ENCODE data around the gene SLC22A12. TPM values are rescaled to one million over a fixed set of nuclear protein-coding genes. Genes with fewer than 3 reads are reported as not detected.

The SLC22A12 gene
- polyA plus RNA-seq, 1 of the 3 experiments (the other 2 are of a cell fraction) = not detected

DNA sequence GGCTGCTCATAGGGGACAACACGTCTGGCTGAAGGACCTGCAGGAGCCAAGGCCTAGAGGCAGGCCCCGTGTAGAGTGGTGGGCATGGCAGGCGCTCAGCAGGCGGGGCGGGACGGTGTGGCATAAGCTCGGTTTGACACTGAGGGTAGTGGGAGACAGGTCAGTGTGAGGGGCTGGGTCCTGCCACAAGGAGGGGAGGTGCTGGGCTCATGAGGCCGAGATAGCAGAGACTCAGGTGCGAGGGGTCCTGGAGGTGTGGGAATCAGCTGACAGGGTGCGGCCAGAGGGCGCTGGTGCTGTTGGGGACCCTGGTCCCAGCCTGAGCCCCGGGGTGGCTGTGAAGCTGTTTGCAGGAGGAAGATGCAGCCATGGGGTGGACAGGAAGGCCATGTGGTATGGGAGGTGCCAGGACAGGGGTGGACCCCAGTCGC is 6.7 kb downstream of the SLC22A12 start:
- Histone ChIP-seq H3K9me2 (no peaks in the 10 kb centered on the region), H2AFZ (ENCODE audit: low read depth) (no peak overlapping the region), H3K4me2 (no peak overlapping the region), H3K4me3 (ENCODE audit: low read depth in 2 of 2, low read length in 1 of 2) (no peak overlapping the region), H3K36me3 (replicated peaks in 1 of 2; ENCODE audit: control insufficient read depth in 1 of 2, insufficient read depth in 2 of 2, low read length in 1 of 2) (no peaks in the 10 kb centered on the region), H3K9me3 (no peaks in the 10 kb centered on the region), H3K79me2 (ENCODE audit: insufficient read depth) (no peaks in the 10 kb centered on the region), H3K27me3 (ENCODE audit: insufficient read depth) (no peaks in the 10 kb centered on the region), H3F3A (replicated peaks; ENCODE audit: insufficient read depth) (no peaks in the 10 kb centered on the region), H4K20me1 (ENCODE audit: insufficient read depth) (no peaks in the 10 kb centered on the region), H3K27ac (ENCODE audit: low read depth in 2 of 2, low read length in 1 of 2) (no peak overlapping the region), H3K4me1 (ENCODE audit: control insufficient read depth in 1 of 2, insufficient read depth in 2 of 2, low read depth in 1 of 2, low read length in 1 of 2) (no peaks in the 10 kb centered on the region; a peak in 1 of 4 replicates), H3K9ac (no peak overlapping the region)
- TF ChIP-seq, protein P1, sequence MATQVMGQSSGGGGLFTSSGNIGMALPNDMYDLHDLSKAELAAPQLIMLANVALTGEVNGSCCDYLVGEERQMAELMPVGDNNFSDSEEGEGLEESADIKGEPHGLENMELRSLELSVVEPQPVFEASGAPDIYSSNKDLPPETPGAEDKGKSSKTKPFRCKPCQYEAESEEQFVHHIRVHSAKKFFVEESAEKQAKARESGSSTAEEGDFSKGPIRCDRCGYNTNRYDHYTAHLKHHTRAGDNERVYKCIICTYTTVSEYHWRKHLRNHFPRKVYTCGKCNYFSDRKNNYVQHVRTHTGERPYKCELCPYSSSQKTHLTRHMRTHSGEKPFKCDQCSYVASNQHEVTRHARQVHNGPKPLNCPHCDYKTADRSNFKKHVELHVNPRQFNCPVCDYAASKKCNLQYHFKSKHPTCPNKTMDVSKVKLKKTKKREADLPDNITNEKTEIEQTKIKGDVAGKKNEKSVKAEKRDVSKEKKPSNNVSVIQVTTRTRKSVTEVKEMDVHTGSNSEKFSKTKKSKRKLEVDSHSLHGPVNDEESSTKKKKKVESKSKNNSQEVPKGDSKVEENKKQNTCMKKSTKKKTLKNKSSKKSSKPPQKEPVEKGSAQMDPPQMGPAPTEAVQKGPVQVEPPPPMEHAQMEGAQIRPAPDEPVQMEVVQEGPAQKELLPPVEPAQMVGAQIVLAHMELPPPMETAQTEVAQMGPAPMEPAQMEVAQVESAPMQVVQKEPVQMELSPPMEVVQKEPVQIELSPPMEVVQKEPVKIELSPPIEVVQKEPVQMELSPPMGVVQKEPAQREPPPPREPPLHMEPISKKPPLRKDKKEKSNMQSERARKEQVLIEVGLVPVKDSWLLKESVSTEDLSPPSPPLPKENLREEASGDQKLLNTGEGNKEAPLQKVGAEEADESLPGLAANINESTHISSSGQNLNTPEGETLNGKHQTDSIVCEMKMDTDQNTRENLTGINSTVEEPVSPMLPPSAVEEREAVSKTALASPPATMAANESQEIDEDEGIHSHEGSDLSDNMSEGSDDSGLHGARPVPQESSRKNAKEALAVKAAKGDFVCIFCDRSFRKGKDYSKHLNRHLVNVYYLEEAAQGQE (IDR thresholded peaks at IDR 0.05; ENCODE audit: low read depth, low read length) = no peak
- TF ChIP-seq EZH2phosphoT487 (IDR thresholded peaks at IDR 0.05; ENCODE audit: borderline replicate concordance, low read depth) (no peak), RXRA (IDR thresholded peaks at IDR 0.05; ENCODE audit: borderline replicate concordance, low read depth) (no peak), GABPA (IDR thresholded peaks at IDR 0.05; ENCODE audit: low read depth) (no peak), FOXM1 (IDR thresholded peaks at IDR 0.05; ENCODE audit: low read depth) (no peak), TCF12 (IDR thresholded peaks at IDR 0.05) (no peak), FOSL2 (IDR thresholded peaks at IDR 0.05; ENCODE audit: borderline replicate concordance, low read depth) (no peak), RFX5 (IDR thresholded peaks at IDR 0.05; ENCODE audit: low read length) (no peak), FOXJ3 (CRISPR knock-in tag; IDR thresholded peaks at IDR 0.05) (no peak), SIN3A (IDR thresholded peaks at IDR 0.05; ENCODE audit: borderline replicate concordance, low read depth, low read length) (no peak)
- TF ChIP-seq, protein P2, sequence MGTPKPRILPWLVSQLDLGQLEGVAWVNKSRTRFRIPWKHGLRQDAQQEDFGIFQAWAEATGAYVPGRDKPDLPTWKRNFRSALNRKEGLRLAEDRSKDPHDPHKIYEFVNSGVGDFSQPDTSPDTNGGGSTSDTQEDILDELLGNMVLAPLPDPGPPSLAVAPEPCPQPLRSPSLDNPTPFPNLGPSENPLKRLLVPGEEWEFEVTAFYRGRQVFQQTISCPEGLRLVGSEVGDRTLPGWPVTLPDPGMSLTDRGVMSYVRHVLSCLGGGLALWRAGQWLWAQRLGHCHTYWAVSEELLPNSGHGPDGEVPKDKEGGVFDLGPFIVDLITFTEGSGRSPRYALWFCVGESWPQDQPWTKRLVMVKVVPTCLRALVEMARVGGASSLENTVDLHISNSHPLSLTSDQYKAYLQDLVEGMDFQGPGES (IDR thresholded peaks at IDR 0.05; ENCODE audit: low read depth, low read length) = no peak
- TF ChIP-seq, protein P3, sequence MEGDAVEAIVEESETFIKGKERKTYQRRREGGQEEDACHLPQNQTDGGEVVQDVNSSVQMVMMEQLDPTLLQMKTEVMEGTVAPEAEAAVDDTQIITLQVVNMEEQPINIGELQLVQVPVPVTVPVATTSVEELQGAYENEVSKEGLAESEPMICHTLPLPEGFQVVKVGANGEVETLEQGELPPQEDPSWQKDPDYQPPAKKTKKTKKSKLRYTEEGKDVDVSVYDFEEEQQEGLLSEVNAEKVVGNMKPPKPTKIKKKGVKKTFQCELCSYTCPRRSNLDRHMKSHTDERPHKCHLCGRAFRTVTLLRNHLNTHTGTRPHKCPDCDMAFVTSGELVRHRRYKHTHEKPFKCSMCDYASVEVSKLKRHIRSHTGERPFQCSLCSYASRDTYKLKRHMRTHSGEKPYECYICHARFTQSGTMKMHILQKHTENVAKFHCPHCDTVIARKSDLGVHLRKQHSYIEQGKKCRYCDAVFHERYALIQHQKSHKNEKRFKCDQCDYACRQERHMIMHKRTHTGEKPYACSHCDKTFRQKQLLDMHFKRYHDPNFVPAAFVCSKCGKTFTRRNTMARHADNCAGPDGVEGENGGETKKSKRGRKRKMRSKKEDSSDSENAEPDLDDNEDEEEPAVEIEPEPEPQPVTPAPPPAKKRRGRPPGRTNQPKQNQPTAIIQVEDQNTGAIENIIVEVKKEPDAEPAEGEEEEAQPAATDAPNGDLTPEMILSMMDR (IDR thresholded peaks at IDR 0.05) = no peak
- CTCF ChIA-PET = no interaction called here
- POLR2A ChIA-PET = no interaction called here
- 61% methylated on average over 12 of the region's 13 CpGs for WGBS (ENCODE audit: low lambda C conversion rate)
- DNase-seq = no peak
